Measurements from ENCODE around the gene GPBP1.
"Not testable (repeated sequence)": the region's sequence is repeated elsewhere in the genome, so short reads cannot be mapped to it uniquely, and the experiment has no call there.

The GPBP1 gene

DNA sequence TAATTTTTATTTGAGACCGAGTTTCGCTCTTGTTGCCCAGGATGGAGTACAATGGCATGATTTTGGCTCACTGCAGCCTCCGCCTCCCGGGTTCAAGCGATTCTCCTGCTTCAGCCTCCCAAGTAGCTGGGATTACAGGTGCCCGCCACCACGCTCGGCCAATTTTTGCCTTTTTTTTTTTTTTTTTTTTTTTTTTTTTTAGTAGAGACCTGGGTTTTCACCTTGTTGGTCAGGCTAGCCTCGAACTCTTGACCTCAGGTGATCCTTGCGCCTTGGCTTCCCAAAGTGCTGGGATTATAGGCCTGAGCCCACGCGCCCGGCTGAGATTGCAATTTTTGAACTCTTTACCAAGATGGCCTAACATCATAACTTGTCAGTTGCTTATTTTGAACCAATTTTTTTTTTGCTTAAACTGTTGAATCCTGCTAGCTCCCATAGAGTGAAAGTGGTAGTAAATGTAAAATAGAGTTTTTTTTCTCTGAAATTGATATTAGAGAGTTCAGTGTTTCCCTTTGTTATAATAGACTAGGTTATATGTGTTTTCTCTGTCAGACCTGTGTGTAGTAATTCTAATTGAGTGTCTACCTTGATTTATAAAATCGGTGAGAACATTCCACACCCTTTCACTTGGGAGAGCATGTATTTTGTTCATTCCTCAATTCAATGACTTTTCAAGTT, 3.8 kb downstream of the GPBP1 start:
- DNase-seq: no peak

DNA sequence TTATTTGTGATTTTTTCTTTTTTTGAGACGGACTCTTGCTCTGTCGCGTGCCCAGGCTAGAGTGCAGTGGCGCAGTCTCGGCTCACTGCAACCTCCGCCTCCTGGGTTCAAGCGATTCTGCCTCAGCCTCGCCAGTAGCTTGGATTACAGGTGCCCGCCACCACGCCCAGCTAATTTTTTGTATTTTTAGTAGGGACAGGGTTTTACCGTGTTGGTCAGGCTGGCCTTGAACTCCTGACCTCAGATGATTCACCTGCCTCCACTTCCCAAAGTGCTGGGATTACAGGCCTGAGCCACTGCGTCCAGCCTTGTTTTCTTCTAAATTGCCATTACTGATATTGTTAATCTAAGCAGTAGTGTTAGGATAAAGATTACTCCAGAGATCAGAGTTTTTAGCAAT, 4.4 kb downstream of the GPBP1 start:
- DNase-seq: not testable (repeated sequence)

DNA sequence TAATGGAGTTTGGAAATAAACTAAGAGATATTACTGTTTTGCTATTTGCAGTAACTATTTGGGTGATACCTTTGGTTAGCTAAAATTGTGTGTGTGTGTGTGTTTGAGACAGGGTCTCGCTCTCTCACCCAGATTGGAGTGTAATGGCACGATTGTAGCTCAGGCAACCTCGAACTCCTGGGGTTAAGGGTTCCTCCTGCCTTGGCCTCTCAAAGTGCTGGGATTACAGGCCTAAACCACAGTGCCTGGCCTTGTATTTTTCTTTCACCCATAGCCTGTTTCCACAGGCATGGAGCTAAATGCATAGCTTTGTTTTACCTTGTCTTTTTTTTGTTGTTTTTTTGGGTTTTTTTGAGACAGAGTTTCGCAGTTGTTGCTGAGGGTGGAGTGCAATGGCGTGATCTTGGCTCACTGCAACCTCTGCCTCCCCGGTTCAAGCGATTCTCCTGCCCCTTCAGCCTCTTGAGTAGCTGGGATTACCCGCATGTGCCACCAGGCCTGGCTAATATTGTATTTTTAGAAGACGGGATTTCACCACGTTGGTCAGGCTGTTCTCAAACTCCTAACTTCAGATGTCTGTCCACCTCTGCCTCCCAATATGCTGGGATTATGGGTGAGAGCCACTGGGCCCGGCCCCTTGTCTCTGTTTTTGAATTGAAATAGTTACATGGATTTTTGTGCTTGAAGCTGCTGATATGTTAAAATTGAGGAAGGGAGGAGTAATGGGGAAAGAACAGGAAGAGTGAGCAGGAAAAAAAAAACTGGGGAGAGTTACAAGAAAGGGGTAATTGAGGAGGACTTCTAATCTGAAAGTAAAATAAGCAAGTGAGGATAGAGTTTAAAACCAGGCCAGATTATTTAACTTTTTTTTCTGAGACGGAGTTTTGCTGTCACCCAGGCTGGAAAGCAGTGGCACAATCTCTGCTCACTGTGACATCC, 5.7 kb downstream of the GPBP1 start:
- DNase-seq: no peak

DNA sequence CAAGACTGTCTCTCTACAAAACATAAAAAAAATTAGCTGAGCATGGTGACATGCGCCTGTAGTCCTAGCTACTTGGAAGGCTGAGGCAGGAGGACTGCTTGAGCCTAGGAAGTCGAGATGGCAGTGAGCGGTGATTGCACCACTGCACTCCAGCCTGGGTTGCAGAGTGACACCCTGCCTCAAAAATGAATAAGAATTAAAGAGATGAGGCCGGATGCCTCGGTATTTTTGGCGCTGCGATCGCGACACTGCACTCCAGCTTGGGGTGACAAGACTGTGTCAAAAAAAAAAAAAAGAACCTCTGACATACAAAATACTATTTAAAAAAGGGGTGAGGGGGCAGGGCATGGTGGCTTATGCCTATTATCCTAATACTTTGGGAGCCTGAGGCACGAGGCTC, 7.3 kb downstream of the GPBP1 start:
- DNase-seq: no peak

DNA sequence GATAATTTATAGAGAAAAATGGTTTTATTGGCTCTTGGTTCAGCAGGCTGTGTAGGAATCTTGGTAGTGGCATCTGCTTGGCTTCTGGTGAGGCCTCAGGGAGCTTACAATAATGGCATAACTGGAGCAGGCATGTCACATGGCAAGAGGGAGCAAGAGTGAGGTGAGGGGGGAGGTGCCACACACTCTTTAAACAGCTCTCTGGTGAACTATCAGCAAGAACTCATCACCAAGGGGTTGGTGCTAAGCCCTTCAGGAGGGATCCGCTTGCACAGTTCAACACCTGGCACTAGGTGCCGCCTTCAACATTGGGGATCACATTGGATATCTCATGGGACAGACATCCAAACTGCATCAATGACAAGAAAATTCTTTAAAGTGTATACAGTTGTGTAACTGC, 10.5 kb downstream of the GPBP1 start:
- no peak for DNase-seq

DNA sequence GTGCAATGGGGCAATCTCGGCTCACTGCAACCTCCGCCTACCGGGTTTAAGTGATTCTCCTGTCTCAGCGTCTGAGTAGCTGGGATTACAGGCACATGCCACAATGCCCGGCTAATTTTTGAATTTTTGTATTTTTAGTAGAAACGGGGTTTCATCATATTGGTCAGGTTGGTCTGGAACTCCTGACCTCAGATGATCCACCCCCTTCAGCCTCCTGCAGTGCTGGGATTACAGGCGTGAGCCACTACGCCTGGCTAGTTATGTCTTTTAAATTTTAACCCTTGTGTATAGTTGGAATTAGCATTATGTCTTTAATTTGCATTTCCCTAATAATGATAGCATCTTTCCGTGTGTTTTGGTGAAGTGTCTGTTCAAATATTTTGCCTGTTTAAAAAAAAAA, 11.5 kb downstream of the GPBP1 start:
- DNase-seq: no peak

DNA sequence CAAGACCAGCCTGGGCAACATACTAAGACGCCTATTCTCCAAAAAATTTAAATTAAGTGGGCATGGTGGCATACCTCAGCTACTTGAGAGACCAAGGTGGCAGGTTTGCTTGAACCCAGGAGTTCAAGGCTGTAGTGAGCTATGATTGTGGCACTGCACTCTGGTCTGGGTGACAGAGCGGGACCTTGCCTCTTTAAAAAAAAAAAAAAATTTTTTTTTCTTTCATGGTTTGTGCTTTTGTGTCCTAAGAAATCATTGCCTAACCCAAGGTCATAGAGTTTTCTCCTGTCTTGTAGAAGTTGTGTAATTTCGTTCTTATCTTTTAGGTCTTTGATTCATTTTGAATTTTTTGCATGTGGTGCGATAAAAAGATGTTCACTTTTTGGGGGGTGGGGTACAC, 12.3 kb downstream of the GPBP1 start:
- DNase-seq: no peak

DNA sequence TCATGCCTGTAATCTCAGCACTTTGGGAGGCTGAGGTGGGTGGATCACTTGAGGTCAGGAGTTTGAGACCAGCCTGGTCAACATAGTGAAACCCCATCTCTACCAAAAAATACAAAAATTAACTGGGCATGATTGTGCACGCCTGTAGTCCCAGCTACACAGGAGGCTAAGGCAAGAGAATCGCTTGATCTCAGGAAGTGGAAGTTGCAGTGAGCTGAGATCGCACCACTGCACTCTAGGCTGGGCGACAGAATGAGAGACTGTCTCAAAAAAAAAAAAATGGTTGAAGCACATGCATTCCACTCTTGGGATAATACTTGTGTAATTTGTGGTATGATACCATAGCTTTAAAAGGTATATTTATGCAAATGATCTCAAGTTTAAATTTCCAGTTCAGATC, 14.1 kb downstream of the GPBP1 start:
- DNase-seq: peak; percentile 1

DNA sequence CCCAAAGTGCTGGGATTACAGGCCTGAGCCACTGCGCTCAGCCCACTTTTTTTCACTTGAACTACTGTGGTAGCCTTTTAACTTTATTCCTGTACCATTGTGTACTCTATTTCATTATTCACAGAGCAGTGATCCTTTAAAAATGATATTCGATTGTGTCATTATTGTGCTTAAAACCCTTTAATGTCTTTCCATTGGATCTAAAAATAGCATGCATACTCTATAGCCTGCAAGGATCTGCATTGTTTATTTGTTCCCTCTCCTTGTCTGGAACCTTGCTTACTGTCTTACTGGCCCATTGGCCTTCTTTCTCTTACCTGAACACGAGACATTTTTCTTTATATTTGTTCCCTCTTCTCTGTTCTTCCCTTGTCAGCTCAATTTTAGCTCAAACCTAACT, 15.7 kb downstream of the GPBP1 start:
- no peak for DNase-seq

DNA sequence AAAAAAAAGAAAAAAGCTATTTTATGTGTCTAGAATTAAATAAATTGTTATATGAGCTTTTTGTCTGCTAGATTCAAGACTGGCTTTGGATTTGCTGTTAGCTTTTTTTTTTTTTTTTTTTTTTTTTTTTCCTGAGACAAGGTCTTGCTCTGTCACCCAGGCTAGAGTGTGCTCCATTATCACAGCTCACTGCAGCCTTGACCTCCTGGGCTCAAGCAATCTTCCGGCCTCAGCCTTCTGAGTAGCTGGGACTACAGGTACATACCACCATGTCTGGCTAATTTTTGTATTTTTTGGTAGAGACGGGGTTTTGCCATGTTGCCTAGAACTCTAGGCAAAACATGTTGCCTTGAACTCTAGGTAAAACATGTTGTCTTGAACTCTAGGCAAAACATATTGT, 16.7 kb downstream of the GPBP1 start:
- DNase-seq: no peak

DNA sequence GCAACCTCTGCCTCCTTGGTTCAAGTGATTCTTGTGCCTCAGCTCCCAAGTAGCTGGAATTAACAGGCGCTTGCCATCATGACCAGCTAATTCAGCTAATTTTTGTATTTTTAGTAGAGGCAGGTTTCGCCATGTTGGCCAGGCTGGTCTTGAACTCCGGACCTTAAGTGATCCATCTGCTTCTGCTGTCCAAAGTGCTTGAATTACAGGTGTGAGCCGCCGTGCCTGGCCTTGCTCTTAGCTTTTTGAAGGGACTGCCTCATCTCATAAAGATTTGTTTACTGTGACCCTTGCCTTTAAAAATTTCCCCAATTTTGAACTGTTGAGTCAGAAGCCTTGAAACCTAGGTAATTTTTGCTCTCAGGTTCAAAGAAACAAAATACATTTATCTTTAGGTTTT, 17.3 kb downstream of the GPBP1 start:
- DNase-seq: no peak

DNA sequence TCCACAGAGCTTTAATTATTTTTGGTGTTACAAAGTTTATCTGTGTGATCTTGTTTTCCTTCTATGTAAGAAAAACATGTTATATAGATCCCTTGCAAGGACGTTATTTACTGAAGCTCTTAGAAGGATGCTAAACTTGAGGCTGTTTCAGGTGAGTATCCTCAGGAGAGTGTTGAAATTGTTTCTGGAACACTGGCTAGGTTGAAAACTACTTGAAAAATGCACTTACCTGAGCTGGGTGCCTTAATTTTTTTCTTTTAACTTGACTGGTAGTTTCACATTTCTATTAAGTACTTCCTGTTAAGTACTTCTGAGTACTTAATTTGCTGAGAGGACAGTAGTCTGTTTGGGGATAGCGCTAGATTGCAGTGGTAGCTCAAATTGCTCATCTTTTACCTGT, 18.1 kb downstream of the GPBP1 start:
- no peak for DNase-seq

DNA sequence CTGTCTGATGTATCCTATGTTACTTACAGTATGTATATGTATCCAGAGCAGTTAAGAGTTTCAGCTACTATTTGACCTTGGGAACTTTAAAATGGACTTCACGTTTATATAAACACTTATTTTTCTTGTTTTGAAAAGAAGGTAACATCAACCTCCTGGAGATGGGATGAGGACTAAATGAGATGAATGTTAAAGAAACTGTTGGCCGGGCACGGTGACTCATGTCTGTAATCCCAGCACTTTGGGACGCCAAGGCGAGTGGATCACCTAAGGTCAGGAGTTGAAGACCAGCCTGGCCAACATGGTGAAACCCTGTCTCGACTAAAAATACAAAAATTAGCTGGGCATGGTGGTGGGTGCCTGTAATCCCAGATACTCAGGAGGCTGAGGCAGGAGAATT, 19.0 kb downstream of the GPBP1 start:
- not testable (repeated sequence) for DNase-seq

DNA sequence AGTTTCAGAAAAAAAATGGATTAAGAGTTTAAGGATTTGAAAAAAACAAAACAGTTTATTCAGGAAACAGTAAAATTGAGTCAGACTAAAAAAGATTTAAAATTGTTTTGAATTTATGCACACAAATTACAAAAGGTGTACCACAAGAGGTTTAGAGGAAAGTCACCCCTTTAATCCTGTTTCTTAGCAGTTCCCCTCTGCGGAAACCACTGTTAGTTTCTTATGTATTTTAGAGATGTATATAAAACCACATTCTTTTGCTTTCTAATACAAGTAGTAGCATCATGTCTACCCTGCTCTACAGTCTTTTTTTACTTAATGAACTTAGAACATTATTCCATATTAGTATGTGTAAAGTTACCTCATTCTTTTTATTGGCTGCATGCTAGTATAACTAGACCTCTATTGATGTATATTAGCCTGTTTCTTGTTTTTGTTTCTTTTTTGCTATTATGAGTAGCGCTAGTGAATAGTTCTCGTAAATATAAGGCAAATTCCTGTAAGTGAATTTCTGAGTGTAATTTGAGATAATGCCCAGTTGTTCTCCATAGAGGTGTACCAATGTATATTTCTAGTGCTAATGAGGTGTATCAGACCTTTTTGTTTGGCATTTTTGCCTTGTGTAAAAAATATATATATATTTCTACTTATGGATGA, 20.0 kb downstream of the GPBP1 start:
- DNase-seq: no peak

DNA sequence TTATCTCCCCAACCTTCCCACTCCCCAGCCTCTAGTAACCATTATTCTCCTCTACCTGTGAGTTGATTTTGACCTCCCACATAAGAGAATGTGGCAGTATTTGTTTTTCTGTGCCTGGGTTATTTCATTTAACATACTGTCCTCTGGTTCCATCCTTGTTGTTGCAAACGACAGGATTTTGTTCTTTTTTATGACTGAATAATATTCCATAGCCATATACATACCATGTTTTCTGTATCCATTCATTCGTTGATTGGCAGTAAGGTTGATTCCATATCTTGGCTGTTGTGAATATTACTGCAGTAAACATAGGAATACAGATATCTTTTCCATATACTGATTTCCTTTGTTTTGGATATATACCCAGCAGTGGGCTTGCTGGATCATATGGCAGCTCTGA, 20.8 kb downstream of the GPBP1 start:
- no peak for DNase-seq

DNA sequence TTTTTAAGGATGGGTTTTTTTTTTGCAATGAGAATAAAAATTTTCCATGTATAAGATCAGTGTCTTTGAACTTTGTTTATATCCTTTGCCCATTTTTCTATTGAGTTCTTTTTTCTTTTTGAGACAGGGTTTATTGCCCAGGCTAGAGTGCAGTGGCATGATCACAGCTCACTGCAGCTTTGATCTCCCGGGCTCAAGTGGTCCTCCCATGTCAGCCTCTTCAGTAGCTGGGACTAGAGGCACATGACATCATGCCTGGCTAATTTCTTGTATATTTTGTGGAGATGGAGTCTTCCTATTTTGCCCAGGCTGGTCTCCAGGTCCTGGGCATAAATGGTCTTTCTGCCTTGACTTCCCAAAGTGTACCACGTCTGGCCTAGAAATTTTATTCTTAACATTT, 21.2 kb downstream of the GPBP1 start:
- DNase-seq: no peak

DNA sequence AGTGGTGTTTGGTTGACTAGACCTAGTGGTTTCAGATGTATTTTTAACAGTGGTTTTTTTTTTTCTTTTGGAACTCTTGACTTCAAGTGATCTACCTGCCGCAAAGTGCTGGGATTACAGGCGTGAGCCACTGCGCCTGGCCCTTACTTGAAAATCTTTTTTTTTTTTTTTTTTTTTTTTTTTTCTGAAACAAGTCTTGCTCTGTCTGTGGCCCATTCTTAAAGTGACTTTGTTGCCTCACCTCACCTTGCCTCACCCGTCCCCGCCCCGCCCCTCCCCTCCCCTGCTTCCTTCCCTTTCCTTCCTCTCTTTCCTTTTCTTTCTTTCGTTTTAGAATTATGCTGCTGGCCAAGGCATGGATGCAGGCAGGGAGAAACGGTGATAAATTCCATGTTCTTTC, 26.0 kb downstream of the GPBP1 start:
- no peak for DNase-seq

DNA sequence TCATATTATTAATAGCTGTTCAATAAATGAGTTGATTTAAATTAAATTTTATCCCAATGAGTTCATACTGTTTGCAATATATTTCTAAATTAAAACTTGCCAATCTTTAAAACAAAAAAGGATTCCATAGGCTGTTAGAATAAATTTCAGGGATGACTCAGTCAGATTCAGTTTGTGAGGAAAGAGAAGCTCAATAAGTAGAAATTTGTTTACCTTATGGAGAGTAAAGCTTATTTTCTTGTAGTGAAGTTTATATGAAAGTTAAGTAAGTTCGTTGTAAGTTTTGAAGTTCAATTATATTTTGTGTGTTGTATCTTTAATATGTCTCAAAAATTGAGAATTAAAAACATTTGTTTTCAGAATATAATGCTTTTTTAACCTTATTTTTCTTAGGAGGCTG, 29.0 kb downstream of the GPBP1 start:
- DNase-seq: no peak

DNA sequence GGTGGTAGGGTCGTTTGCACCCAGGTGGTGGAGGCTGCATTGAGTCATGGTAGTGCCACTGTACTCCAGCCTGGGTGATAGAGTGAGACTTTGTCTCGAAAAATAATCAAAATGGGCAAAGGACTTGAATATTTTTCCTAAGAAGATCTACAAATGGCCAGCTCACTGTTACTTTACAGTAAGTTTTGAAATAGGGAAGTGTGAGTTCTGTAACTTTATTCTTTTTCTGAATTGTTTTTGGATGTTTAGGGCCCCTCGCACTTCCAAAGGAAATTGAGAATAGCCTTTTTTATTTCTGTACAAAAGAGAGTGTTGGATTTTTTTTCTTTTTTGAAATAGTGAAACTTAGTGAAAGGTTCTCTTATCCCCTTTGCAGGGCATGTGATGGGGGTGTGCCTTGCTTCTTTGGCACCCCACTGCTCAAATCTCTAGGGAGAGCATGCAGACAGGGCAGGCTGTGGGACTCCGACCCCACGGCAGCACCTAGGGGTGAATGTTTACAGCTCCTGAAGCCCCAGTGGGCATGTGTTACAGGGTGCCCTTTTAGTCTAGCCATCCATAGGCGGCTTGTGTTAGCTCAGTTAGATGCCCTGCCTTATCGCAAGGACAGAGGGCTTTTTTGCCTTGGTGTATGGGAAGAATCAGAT, 33.3 kb downstream of the GPBP1 start:
- no peak for DNase-seq

DNA sequence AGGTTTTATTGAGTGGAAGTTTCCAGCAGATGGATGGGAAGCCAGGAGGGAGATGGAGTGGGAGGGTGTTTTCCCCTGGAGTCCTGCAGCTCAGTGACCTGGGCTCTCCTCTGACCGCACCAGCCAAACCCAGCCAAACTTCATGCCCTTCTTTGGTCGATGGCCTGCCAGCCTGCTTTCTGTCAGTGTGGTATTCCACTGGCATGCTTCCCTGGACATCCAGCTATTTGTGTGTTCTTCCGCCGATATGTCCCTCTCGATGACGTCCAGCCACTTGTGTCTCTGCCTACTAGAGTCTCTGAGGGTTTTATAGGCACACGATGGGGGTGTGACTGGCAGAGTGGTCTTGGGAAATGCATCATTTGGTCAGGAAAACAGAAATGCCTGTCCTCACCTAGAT, 33.8 kb downstream of the GPBP1 start:
- no peak for DNase-seq

DNA sequence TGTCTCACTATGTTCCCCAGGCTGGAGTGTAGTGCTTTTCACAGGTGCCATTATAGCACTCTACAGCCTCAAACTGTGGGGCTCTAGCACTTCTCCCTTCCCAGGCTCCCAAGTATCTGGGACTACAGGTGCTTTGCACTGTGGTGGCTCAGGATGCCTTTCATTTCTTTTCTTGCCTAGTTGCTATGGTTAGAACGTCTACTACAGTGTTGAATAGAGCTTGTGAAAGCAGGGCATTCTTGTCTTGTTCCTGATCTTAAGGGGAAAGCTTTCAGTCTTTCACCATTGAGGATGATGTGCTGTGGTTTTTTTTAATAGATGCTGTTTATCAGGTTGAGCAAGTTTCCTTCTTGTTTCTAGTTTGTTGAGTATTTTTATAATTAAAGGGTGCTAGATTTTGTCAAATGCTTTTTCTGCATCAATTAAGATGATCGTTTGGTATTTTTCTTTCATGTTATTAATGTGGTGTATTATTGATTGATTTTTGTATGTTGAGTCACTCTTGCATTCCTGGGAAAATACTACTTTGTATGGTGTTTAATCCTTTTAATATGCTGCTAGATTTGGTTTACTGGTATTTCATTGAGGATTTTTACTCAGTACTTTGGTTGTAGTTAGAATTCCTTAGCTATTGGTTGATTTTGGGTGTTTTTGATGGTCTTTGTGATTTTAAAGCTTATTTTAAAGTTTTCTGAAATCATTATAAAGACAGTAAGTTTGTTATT, 35.6 kb downstream of the GPBP1 start:
- DNase-seq: no peak

DNA sequence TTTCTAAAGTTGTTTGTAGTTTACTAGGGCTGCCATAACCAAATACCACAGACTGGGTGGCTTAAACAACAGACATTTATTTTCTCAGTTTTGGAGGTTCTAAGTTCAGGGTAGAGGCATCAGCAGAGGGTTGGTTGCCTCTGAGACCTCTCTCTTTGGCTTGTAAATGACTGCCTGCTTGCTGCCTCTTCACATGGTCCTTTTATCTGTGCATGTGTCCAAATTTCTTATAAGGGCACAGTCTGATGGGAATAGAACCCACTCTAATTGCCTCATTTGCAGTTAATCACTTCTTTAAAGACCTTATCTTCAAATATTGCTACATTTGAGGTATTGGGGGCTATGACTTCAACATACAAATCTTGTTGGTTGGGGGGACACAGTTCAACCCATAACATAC, 36.8 kb downstream of the GPBP1 start:
- DNase-seq: no peak

DNA sequence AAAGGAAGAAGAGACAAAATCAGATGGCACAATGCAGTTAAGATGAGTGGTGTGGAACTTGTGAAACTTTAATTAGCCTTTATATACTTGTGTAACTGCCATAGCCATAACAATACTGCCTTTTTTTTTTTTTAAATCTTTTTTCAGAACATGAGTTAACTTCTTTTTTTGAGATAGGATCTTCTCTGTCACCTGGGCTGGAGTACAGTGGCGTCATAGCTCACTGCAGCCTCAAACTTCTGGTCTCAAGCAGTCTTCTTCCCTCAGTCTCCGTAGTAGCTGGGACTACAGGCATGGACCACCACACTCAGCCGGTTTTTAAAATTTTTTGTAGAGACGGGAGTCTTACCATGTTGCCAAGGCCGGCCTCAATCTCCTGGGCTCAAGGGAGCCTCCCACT, 37.2 kb downstream of the GPBP1 start:
- DNase-seq: no peak

Data from NCI-H526 treated with DMSO at 0.1 percent for 48 hours (cell line).